ENCODE results near the gene ATXN7L1. TPM values are rescaled to one million over a fixed set of nuclear protein-coding genes. Genes with fewer than 3 reads are reported as not detected.

The ATXN7L1 gene
- total RNA-seq, 1 experiment from 2014 or later, result 16.3 TPM

GRCh38 chr7:105745681-105746330, 130.6 kb downstream of the ATXN7L1 start:
- peak; percentile 46 for DNase-seq (ENCODE audit: low read depth, low spot score)
- in situ Hi-C loops (cut with HindIII; ENCODE audit: low pct_unique_long_range_greater_than_20kb, low sequenced_read_pairs), result no loop called here

DNA sequence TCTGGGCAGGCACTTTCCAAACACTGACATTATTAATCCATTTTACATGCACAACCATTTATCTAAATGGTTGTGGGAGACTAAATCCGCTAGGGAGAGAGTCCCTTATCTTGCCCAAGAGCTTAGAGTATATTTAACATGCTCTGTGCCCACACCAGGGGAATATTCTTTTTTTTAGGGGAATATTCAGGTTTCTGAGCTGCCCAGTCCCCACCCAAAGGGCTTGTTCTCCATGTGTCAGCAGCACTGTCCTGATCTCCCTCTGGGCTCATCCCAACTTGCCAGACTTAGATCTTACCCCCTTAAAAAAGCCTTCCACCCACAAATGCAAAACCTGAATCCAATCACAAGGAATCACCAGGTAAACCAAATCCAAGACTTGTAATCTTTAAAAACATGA, 132.1 kb downstream of the ATXN7L1 start:
- in situ Hi-C loops (cut with HindIII; ENCODE audit: low pct_unique_long_range_greater_than_20kb, low sequenced_read_pairs), result no loop called here
- DNase-seq (ENCODE audit: low read depth, low spot score), result no peak

- DNase-seq (ENCODE audit: low read depth, low spot score), result no peak
- in situ Hi-C loops (cut with HindIII; ENCODE audit: low pct_unique_long_range_greater_than_20kb, low sequenced_read_pairs), result no loop called here
These were observed 132.9 kb downstream of the ATXN7L1 start for GRCh38 chr7:105743351-105744090.

DNA sequence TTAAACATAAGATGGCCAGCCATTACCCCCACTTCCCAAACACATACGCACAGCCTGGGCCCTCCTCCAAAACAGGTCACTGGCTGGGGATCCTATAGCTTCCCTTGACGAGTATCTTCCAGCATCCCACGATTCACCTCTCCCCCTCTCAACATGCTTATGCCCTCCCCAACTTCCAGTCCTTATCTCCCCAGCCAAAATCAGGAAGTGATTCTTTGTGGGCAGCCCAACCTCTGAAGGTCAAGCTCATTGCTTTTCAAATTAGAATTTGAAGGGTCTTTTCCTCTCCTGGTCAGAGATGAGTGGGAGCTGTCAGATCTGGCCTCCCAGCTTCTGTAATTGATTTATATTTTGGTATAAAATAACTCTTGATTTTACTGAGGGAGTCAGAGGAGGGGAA, 133.6 kb downstream of the ATXN7L1 start:
- no peak for DNase-seq (ENCODE audit: low read depth, low spot score)
- in situ Hi-C loops (cut with HindIII; ENCODE audit: low pct_unique_long_range_greater_than_20kb, low sequenced_read_pairs), result no loop called here

DNA sequence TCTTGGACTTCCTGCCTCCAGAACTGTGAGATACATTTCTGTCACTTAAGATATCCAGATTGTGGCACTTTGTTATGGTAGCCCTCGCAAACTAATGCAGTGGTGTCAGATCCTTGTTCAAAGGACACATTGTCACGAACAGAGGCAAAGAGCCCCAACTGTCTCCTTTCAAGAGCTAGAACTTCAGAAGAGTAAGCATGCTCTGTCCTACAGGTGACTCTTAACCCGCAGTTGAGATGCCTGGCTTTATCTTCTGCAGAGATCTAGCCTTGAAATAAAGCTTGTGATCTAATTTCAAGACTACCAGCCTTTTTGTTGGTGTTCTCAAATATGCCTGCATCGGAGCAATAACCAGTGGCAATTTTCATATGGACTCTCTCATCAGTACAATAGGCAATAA, 134.4 kb downstream of the ATXN7L1 start:
- no peak for DNase-seq (ENCODE audit: low read depth, low spot score)
- in situ Hi-C loops (cut with HindIII; ENCODE audit: low pct_unique_long_range_greater_than_20kb, low sequenced_read_pairs), result no loop called here

- peak; percentile 22 for DNase-seq (ENCODE audit: low read depth, low spot score)
- in situ Hi-C loops (cut with HindIII; ENCODE audit: low pct_unique_long_range_greater_than_20kb, low sequenced_read_pairs), result no loop called here
These were observed 138.3 kb downstream of the ATXN7L1 start for GRCh38 chr7:105738133-105738532.

- in situ Hi-C loops (cut with HindIII; ENCODE audit: low pct_unique_long_range_greater_than_20kb, low sequenced_read_pairs), result no loop called here
These were observed 142.2 kb downstream of the ATXN7L1 start for GRCh38 chr7:105734233-105734632.

DNA sequence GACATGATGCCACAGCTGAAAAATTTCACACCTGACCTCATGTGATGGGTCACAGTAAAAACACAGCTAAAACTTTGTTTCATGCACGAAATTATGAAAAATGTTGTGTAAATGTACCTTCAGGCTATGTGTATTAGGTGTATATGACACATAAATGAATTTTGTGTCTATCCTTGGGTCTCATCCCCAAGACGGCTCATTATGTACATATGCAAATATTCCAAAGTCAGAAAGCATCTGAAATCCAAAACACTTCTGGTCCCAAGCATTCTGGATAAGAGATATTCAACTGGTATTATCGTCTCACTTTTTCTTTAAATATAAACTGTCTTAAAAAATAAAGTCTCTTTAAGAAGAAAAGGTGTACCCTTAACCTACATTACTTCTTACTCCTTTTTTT, 145.4 kb downstream of the ATXN7L1 start:
- no peak for DNase-seq (ENCODE audit: low read depth, low spot score)
- in situ Hi-C loops (cut with HindIII; ENCODE audit: low pct_unique_long_range_greater_than_20kb, low sequenced_read_pairs), result no loop called here

More at GRCh38 chr7:105734233-105734632, 142.2 kb downstream of the ATXN7L1 start:
- no peak for DNase-seq (ENCODE audit: low read depth, low spot score)

GRCh38 chr7:105728028-105728427, 148.4 kb downstream of the ATXN7L1 start:
- in situ Hi-C loops (cut with HindIII; ENCODE audit: low pct_unique_long_range_greater_than_20kb, low sequenced_read_pairs), result no loop called here

DNA sequence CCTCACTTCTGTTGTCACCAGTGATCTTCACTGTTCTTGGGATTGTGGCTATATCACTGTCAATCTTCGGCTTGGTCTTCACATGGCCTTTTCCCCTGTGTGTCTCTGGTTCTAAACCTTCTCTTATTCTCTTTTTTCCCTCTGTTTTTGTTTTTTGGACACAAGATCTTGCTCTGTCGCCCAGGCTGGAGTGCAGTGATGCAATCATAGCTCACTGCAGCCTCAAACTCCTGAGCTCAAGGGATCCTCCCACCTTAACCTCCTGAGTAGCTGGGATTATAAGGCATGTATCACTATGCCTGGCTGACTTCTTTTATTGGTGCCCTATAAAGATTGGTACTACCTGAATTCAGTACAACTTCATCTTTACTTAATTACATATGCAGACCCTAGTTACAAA, 151.7 kb downstream of the ATXN7L1 start:
- DNase-seq (ENCODE audit: low read depth, low spot score), result no peak
- in situ Hi-C loops (cut with HindIII; ENCODE audit: low pct_unique_long_range_greater_than_20kb, low sequenced_read_pairs), result no loop called here

More at GRCh38 chr7:105728028-105728427, 148.4 kb downstream of the ATXN7L1 start:
- no peak for DNase-seq (ENCODE audit: low read depth, low spot score)

DNA sequence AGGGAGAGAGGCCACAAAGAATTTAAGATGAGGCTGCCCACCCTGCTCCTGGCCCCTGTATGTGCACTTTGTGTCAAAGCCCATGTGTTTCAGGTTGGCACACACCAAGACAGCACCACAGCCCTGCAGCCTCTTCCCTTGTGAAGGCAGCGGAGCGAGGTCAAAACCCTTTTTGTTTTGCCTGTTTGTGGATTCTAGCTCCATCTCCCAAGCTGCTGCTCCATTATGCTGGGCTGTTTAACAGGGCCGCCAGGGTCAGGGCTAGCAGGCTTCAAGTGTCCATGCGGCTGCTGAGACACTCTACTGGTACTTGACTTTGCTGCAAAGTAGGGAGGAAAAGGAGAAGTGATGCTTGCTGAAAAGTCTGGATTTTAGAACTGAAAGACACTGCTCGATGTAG, 152.8 kb downstream of the ATXN7L1 start:
- DNase-seq (ENCODE audit: low read depth, low spot score), result peak; percentile 26
- in situ Hi-C loops (cut with HindIII; ENCODE audit: low pct_unique_long_range_greater_than_20kb, low sequenced_read_pairs), result no loop called here

DNA sequence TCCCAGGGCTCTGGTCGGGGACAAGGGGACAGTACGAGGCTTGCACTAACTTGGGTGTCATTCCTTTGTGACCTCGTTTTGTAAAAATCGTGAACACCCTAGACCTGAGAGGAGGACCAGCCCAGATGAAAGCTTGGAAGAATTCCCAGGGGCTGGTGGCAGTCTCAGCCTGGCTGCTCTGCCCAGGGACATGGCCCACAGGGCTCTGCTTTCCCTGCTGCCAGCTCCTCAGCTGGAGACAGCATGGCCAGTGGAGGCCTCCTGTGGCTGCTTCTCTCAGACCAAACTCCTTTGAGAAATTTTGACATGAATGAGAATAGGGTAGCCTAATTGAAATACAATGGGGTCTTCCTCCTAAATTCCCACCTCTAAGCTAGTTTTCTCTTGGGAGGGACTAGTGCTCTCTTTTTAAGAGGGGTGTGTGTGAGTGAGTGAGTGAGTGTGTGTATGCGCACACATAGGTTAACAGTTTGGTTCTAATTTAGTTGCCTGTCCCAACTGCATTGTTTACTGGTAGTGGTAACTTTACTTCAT, 154.8 kb downstream of the ATXN7L1 start:
- no peak for DNase-seq (ENCODE audit: low read depth, low spot score)
- in situ Hi-C loops (cut with HindIII; ENCODE audit: low pct_unique_long_range_greater_than_20kb, low sequenced_read_pairs), result no loop called here

DNA sequence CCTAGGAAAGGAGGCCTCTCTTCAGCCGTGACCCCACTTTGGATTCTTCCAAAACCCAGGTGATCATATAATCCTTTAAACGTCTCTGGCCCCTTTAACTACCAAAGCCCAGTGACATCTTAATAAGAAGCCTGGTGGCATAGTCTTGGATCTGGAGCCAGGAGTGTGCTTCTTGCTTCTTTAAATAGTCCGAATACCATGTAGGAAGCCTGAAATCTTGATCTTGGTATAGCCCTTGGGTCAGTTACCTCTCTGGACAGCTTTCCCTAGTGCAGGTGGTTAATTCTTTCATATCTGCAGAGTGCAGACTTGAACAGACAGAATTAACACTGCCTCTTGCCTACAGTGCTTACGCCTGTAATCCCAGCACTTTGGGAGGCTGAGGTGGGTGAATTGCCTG, 156.5 kb downstream of the ATXN7L1 start:
- in situ Hi-C loops (cut with HindIII; ENCODE audit: low pct_unique_long_range_greater_than_20kb, low sequenced_read_pairs), result no loop called here
- DNase-seq (ENCODE audit: low read depth, low spot score), result no peak

GRCh38 chr7:105719395-105719794, 157.0 kb downstream of the ATXN7L1 start:
- DNase-seq (ENCODE audit: low read depth, low spot score), result no peak
- in situ Hi-C loops (cut with HindIII; ENCODE audit: low pct_unique_long_range_greater_than_20kb, low sequenced_read_pairs), result no loop called here

DNA sequence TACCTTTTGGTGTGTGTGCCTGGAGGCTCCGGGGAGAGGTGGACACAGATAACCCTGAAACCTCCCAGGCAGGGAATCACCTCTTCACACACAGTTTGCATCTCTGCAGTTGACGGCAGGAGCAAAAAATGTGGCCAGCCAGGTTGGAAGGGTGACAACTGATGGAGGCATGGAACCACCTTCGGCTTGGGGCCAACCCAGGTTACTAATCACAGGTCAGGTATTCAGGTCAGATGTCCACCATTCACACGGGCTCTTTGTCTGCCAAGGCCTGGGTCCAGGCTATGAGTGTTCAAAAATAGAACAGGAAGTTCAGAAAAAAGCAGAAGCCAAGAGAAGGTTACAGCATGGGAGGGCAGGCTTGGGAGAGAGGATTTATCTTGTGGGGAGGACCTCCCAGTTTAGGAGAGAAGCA, 157.9 kb downstream of the ATXN7L1 start:
- no peak for DNase-seq (ENCODE audit: low read depth, low spot score)
- in situ Hi-C loops (cut with HindIII; ENCODE audit: low pct_unique_long_range_greater_than_20kb, low sequenced_read_pairs), result no loop called here

- in situ Hi-C loops (cut with HindIII; ENCODE audit: low pct_unique_long_range_greater_than_20kb, low sequenced_read_pairs), result no loop called here
- no peak for DNase-seq (ENCODE audit: low read depth, low spot score)
These were observed 160.9 kb downstream of the ATXN7L1 start for GRCh38 chr7:105715528-105715927.

- in situ Hi-C loops (cut with HindIII; ENCODE audit: low pct_unique_long_range_greater_than_20kb, low sequenced_read_pairs), result no loop called here
- no peak for DNase-seq (ENCODE audit: low read depth, low spot score)
These were observed 162.6 kb downstream of the ATXN7L1 start for GRCh38 chr7:105713488-105714465.

DNA sequence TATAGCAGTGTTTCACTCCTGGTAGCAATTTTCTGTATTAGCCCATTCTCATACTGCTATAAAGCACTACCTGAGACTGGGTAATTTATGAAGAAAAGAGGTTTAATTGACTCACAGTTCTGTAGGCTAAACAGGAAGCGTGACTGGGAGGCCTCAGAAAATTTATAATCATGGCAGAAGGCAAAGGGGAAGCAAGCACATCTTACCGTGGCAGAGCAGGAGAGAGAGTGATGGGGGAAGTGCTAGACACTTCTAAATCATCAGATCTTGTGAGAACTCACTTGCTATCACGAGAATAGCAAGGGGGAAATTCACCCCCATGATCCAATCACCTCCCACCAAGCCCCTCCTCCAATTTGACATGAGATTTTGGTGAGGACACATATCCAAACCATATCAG, 163.5 kb downstream of the ATXN7L1 start:
- DNase-seq (ENCODE audit: low read depth, low spot score), result no peak
- in situ Hi-C loops (cut with HindIII; ENCODE audit: low pct_unique_long_range_greater_than_20kb, low sequenced_read_pairs), result no loop called here

All from SK-MEL-5 (cell line).